T-helper 1 cell (primary cell): ENCODE data around the gene PTPRN2.

Experiments
- DNase-seq, 5 donors: peaks; one replicate each; pipeline ENCODE4 v3.0.0-alpha.2; 2012 to 2020

The PTPRN2 gene

DNA sequence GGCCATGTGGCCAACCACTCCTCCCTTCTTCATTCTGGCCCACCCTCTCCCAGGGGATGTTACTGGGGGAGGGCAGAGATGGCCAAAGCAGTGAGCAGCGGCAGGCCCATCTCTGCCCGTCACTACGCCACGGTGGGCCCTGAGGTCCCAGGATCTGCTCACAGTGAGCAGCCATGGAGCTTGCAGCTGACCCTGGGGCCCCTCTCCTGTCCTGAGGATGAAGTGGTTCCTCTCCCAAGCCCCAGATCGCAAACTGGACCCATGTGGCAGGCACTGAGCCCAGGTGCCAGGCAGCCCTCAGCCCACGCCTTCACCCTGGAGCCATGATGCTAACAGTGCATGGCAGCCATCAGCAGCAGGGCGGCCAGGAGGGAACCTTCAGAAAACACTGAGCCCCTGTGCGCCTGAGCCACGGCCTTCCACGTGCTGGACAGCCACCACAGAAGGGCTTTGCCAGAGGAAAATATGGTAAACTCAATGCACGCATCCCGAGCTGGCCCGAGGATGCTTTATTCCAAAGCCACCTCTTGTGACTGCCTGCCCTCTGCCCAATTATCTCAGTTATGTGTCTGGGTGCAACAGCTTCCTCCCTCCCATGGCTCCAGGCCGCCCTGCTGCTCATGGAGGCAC lies 485.7 kb downstream of the PTPRN2 start:
- DNase-seq, result no peak

- no peak for DNase-seq
Measured at GRCh38 chr7:158098125-158099030, 489.2 kb downstream of the PTPRN2 start.

DNA sequence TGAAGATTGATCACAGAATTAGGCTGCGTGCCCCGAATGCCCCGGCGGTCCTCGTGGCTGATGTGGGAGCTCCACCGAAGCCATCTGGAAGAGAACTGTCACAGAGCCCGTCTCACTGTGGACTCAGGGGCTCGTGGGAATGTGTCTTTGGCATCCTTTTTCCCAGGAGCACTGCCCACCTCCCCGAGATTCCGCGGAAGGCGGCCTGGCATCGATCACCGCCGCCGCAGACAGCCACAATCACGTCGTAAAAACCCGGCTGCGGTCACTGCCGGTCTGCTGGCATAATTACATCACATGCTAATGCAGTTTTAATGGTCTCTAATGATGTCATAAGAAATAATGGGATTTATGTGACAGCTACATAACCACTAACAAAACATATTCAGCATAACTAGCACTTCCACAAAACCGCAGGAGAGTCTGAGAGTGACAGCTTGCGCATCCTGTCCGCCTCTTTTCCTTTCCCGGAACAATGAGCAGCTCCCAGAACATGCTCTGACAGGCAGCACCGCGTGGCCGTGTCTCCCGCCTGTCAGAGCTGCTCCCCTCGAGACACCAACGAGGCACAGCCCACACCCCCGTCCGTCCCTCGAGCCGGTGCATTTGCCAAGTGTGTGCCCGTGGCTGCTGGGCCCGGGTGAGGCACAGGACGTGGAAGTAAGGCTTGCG lies 490.0 kb downstream of the PTPRN2 start:
- no peak for DNase-seq

DNA sequence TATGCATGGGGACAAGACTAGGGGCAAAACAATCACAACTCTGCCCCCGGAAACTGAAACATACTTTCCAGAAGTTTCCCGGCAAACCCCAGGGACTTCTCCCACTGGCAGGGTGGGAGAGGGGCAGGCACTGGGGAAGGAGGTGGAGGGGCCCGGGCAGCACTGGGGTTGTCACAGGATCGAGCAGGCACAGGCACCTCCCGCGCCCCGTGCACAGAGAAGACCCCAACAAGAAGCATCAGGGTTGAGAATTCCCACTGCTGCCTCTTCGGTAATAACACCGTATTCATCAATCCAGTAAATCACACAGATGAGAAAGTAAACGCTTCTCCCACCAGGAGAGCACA lies 490.5 kb downstream of the PTPRN2 start:
- no peak for DNase-seq

GRCh38 chr7:158096582-158096981 lies 491.0 kb downstream of the PTPRN2 start:
- DNase-seq, result no peak

DNA sequence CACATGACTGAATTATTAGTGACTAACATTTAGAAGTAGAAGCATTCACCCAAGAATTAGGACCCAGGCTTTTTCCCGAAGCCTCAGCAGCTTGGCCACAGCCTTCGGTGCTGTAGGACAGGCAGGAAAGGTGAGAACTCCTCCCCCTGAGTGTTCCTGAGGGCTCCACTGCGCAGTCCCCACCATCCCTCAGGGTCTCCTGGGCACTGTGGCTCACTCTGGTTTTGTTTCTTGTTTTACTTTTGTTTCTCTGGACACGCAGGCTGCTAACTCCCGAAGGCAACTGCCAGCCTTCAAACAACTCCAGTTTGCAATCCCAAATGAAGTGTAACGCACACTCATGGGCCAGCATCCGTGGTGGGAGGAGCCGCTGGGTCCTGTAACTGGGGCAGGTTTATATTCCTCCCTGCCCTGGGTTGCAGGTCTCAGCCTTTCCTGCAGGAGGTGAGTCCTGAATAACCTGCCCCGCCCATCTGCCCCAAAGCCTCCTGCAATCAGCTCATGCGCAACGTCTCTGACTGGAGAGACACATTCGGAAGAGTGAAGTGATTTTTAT lies 492.9 kb downstream of the PTPRN2 start:
- no peak for DNase-seq

DNA sequence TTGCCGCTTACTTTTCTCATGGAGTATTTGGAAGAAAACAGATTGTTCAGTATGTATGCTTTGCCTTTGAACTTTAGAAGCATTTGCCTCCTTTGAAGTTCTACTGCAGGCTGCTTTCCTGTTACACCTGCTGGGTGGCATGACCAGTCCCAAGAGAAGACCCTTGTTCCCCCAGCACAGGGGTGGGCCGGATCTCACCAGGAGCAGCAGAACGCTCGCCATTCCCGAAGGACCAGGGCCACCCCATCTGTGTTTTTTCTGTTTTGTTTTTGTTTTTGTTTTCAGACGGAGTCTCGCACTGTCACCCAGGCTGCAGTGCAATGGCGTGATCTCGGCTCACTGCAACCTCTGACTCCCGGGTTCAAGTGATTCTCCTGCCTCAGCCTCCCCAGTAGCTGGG lies 493.6 kb downstream of the PTPRN2 start:
- DNase-seq, result no peak

DNA sequence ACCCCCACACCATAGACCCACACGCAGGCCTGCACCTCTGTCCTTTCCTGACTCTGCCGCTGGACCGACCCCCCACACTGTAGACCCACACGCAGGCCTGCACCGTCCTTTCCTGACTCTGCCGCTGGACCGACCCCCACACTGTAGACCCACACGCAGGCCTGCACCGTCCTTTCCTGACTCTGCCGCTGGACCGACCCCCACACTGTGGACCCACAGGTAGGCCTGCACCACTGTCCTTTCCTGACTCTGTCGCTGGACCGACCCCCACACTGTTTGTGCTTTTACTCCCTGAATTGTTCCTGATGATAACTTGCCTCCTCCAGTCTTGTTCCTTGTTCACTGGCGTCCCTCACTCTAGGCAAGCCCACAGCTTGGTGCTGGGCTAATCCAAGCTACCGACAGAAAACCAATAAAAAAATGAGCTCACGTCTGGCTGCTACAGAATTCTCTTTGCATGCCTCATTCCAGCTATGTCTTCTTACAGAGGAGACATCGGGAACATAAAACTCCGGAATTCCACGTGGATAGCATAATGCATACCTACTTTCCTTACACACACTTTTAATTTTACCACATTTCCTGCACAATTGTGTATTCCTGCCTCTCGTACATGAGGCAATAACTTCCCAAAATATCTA lies 494.3 kb downstream of the PTPRN2 start:
- no peak for DNase-seq

DNA sequence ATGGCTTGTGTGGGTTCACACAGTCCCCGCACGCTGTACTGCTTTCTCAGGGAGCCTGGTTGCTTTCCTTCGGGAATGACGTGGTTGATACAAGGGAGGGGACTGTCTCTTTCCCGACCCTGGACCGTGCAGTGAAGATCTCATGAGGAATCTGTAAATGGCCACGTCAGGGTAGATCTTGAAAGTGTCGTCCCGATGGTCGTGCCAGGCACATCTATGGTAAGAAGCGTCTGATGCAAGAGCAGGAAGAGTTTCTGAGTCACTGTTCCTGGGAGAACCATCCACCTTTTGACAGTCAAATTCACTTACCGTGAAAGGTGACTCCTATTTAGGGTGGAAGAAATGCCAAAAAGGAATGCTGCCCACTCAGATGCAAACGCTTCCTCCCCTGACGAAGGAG lies 500.4 kb downstream of the PTPRN2 start:
- DNase-seq, result no peak

GRCh38 chr7:158085741-158086695 lies 501.6 kb downstream of the PTPRN2 start:
- DNase-seq, result no peak

- DNase-seq, result no peak
Measured at GRCh38 chr7:158084555-158084954, 503.1 kb downstream of the PTPRN2 start.

DNA sequence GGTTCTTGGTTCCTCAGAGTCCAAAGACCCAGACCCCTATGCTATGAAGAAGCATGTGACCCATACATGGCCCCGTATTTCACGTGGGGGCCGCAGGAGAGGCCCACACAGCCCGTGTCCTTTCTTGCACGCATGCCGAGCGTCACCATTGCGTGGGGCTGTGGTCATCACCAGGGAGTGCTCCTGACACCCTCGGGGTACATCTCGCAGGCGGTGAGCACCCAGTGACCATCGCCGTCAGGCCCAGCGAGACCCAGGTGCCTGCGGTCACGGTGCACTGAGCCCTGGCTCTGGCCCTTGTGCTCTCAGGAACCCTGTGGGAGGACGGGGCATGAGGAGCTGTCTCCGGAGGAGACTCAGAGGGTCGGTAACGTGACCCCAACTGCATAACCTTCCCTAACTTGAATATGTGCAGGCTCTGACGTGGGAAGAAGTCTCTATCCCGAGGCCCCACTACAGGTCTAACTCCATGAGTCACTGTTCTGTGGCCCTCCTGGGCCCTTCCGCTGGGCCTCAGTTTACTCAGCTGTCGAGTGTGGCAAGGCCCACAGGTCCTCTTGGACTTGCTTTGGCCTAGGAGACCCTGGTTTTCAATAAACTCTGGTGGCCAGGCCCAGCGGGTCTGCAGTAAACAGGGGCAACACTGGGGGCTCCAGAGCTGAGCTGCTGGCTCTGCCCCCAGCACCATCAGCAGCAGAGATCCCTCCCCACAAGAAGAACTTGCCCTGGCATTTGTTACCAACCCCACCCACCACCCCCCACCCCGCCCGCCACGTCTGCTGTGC lies 503.9 kb downstream of the PTPRN2 start:
- no peak for DNase-seq

DNA sequence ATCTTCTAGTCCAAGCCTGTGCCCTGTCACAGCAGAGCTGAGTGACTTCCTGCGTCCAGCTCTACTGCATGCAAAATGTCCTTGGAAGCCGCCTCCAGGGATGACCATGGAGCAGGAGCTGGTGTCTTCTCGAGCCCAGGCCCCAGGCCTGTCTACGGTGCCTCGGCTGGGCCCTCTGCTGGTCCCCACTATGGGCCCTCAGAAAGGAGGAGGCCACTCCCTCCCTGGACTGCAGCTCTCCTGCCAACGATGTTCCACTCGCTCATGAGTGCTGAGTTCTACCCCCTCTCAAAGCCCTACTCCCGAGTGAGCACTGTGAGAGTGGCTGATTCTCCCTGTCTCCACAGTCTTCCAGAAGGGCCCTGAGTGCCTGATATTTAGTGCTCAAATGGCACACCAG lies 504.9 kb downstream of the PTPRN2 start:
- no peak for DNase-seq

DNA sequence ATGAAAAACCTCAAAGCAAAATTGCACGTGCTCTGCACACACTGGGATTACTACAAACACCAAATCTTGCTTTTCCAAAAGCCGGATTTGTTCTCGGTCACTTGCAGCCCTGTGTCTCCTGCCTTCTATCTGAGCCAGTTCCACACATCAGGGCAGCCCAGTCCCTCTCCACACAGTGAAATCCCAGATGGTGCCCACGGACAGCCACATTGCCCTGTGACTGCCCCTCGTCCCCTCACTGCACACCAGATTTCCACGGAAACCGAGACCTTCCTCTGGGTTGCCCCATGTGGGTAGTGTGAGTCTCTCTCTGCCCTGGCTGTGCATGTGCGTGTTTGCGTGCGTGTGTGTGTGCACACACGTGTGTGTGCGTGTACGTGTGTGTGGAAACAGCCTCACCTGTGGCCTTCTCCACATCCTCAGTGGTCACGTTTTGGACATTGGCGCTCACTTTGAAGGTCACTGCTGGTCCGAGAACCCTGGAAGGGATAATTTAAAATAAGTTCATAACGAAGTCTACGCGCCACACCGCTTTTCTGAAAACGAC lies 506.7 kb downstream of the PTPRN2 start:
- DNase-seq, result no peak

DNA sequence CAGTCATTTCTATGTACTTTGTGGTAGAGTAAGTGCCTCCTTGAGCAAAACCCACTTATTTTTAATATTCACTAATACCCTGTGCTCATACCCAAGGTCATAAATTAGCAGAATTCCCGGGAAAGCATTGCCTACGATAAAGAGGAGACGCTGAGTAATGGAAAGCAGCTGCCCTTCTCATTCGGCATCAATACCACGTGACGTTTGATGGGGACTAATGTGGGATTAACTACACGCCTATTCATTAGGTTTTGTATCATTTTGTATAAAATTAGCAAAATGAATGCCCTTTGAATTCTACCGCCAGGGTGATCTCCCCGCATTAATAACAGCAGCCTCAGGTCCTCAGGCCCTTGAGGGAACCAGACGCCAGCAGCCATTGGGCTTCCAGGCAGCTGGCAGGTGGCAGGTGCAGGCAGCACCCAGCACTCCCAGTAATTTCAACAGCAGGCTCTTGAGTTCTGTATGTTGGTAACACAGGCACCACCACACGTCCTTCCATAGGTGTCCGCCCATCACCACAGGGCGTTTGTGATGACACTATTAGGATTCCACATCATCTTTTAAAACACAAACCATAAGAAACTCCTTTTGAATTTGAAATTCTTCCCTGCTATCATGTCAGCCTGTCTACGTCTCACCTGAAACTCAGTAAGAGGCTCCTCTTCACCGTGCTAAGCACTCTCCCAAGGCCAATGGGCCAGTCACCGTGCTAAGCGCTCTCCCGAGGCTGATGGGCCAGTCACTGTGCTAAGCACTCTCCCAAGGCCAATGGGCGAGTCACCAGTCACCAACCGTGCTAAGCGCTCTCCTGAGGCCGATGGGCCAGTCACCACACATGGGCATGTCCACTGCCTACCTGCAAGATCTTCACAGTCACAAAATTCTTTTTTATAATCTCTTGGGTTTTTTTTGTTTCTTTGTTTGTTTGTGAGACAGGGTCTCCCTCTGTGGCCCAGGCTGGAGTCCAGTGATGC lies 509.4 kb downstream of the PTPRN2 start:
- DNase-seq, result no peak

DNA sequence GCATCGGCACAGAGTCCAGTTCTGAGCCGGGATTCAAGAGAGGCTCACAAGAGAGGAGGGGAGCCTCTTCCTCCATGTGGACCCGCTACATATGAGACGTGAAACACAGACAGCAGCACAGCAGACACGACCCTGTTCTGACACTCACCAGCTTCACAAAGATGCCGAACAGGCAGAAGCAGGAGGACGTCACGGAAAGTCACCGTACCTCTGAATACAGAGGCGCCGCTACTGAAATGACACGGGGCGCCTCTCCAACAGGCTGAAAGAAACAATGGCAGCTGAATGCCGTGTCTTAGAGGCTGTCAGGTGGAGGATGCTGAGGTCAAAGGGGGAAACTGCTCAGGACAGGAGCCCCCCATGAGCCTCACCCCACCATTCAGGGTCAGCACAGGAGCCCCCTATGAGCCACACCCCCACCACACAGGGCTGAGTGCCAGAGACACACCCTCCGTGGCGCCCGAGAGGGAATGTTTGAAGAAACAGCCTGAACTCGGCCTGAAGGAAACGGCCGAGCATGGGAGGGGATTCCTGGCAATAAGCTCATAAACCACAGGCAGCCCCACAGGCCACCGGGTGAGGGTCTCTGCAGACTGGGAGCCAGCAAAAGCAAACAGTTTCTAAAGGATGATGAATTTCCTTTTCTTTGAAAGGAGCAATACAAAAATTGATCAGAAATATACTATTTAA lies 510.3 kb downstream of the PTPRN2 start:
- no peak for DNase-seq

DNA sequence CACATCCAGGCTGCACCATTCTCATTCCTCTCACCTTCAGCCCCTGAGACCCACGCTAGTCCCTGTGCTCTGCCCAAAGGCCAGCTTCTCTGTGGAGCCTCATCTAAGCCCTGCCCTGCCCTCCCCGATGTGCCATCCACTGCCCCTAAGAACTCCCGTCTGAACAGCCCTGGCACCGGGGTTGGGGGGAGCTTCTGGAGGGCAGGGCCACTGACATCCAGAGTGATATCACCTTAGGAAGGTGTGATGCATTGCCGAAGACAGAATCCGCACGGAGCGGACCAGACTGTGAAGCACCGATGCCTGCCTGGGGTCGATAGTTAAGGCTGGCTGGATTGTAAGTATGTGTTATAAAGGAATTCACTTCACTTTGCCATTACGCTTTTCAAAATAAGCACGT lies 511.0 kb downstream of the PTPRN2 start:
- no peak for DNase-seq

GRCh38 chr7:158076215-158076614 lies 511.4 kb downstream of the PTPRN2 start:
- no peak for DNase-seq

- no peak for DNase-seq
Measured at GRCh38 chr7:158075633-158076001, 512.0 kb downstream of the PTPRN2 start.
